GM18861 (cell line): ENCODE data around the gene CDKN1A.

Experiments
- ATAC-seq: cut with Tn5 transposase; IDR thresholded peaks from one replicate; pipeline ENCODE4 v1.9.1; 2021; ENCODE audit not compliant: unreplicated experiment

Gene CDKN1A

DNA sequence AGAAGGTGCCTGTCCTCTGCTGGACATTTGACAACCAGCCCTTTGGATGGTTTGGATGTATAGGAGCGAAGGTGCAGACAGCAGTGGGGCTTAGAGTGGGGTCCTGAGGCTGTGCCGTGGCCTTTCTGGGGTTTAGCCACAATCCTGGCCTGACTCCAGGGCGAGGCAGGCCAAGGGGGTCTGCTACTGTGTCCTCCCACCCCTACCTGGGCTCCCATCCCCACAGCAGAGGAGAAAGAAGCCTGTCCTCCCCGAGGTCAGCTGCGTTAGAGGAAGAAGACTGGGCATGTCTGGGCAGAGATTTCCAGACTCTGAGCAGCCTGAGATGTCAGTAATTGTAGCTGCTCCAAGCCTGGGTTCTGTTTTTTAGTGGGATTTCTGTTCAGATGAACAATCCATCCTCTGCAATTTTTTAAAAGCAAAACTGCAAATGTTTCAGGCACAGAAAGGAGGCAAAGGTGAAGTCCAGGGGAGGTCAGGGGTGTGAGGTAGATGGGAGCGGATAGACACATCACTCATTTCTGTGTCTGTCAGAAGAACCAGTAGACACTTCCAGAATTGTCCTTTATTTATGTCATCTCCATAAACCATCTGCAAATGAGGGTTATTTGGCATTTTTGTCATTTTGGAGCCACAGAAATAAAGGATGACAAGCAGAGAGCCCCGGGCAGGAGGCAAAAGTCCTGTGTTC lies 1.3 kb upstream of the CDKN1A start:
- no peak for ATAC-seq

DNA sequence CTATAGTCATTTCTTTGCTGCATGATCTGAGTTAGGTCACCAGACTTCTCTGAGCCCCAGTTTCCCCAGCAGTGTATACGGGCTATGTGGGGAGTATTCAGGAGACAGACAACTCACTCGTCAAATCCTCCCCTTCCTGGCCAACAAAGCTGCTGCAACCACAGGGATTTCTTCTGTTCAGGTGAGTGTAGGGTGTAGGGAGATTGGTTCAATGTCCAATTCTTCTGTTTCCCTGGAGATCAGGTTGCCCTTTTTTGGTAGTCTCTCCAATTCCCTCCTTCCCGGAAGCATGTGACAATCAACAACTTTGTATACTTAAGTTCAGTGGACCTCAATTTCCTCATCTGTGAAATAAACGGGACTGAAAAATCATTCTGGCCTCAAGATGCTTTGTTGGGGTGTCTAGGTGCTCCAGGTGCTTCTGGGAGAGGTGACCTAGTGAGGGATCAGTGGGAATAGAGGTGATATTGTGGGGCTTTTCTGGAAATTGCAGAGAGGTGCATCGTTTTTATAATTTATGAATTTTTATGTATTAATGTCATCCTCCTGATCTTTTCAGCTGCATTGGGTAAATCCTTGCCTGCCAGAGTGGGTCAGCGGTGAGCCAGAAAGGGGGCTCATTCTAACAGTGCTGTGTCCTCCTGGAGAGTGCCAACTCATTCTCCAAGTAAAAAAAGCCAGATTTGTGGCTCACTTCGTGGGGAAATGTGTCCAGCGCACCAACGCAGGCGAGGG lies 594 bp upstream of the CDKN1A start:
- no peak for ATAC-seq

DNA sequence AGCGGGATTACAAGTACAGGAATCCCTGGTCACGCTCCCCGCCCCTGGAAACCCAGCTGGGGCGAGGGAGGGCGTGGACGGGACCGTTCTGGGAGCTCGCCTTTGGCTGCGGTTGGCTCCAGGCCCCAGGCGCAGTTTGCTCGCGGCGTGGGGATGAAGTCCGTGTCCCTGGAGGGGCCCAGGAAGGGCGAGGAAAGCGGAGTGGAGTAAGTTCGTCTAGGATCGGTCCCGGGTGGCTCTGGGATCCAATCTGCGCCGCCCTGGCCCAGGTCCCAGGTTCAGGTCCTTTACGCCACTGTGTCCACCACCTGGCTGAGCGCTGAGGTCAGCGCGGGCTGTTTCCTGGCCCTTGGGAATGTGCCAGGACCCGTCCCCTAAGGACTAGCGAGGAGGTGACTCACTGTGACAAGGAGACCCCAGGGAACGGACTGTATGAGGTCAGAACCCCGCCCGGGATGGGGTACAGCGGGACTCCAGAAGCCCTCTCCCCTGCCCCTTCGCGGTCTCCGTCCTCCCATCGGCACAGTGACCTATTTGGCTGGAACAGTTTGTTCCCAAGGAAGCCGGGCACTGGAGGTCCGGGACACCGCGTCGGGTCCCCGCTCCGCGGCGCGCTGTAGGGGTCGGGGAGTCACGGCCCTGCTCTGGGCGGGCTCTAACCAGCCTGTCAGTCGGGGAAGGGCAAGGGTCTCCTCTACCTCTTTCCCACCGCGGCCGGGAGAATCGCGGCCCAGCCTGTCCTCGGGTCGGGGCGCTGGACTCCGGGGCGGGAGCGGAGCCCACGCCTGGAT lies 724 bp downstream of the CDKN1A start:
- no peak for ATAC-seq

DNA sequence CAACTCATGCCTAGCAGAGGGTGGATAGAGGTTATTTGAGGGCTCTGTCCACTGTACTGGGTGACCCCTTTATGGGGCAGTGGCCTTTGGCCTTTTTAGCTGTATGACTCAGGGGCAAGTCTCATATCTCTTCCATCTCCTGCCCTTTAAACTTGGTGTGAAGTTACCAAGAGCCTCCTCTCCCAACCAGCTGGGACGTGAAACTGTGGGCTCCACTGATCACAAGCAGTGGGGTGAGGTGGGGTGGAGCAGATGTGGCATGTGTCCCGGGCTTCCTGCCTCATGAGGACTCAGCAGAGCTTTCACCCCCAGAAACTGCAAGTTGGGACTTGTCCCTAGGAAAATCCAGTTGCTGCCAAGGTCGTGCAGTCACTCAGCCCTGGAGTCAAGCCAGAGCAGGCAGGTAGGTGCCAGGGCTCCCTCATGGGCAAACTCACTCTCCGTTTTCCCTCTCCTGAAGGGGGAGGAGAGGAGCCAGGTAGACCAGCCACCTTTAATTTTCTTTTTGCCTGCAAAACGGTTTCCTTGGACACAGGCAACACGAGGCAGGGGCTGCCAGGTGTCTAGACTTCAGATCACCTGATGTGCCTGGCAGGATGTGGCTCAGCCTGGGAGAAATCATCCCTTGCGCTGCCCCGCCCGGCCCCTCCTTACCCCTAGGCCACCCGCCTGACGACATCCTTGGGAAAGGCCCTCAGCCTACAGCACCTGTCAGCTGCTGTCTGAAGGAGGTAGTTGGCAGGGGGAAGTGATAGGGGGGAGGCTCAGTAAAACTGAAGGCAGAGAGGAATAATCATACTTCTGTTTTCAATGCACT lies 4.0 kb downstream of the CDKN1A start:
- no peak for ATAC-seq

DNA sequence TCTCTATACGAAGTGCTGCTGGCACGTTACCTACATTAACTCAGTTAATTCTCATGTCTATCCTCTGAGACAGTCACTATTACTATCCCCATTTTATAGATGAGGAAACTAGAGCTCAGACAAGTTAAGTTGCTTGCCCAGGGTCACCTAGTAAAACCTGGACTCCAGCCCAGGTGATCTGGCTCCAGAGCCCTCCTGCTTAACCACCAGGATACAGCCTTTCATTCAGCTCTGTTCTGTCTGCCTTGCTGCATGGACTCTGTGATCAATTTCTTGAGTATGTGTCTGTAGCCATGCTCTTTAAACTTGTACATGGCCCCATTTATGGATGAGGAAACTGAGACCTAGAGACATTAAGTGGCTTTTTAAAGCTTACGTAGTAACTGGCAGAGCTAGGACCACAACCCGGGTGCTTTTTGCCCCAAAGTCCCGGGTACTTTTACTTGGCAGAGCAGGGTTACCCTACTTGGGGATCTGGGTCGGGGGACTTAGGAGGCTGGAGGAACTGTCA lies 4.7 kb downstream of the CDKN1A start:
- no peak for ATAC-seq

DNA sequence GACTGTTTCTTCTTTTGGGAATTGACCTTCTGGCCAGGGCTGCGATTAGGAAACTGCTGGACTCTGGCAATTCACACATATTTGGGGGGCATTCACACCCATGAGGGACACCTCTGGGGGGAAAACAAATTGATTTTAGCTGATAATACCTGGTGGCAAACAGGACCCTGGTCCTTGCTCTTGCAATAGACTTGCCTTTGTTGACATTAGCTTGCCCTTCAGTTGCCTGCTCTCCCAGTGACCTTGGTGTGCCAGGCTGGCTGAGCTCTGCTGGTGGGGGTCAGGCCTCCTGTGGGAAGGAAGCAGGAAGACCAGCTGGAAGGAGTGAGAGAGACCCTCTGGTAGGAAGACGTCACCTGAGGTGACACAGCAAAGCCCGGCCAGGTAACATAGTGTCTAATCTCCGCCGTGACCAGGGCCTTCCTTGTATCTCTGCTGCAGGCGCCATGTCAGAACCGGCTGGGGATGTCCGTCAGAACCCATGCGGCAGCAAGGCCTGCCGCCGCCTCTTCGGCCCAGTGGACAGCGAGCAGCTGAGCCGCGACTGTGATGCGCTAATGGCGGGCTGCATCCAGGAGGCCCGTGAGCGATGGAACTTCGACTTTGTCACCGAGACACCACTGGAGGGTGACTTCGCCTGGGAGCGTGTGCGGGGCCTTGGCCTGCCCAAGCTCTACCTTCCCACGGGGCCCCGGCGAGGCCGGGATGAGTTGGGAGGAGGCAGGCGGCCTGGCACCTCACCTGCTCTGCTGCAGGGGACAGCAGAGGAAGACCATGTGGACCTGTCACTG lies 5.3 kb downstream of the CDKN1A start:
- ATAC-seq, result no peak

DNA sequence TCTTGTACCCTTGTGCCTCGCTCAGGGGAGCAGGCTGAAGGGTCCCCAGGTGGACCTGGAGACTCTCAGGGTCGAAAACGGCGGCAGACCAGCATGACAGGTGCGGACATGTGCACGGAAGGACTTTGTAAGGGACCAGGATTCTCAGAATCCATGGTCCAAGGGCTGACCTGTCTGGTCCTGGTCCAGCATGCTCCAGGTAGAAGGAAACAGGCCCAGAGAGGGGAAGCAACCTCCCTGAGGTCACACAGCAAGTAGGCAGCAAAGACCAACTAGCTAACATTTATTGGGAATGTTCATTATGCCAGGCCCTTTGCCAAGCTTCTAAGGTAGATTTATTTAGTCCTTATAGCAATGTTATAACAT lies 5.9 kb downstream of the CDKN1A start:
- no peak for ATAC-seq

DNA sequence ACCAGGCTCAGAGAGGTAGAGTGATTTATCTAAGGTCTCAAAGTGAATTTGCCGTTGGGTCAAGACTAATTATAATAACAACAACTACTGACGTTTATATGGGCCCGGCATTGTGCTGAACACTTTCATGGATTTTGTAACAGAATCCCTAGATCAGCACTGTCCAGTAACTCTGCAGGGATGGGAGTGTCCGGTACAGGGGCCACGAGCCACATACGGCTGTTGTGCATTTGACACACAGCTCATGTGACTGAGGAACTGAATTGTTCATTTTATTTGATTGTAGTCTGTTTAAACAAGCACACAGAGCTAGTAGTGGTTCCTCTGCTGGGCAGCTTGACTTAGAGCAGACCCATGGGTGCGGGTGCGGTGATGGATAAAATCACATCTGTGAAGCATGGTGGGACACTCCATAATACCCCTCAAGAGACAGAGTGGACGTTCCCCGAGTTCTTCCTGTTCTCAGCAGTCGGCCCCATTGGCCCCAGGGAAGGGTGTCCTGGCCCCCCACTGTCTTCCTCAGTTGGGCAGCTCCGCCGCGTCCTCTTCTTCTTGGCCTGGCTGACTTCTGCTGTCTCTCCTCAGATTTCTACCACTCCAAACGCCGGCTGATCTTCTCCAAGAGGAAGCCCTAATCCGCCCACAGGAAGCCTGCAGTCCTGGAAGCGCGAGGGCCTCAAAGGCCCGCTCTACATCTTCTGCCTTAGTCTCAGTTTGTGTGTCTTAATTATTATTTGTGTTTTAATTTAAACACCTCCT lies 6.8 kb downstream of the CDKN1A start:
- no peak for ATAC-seq

DNA sequence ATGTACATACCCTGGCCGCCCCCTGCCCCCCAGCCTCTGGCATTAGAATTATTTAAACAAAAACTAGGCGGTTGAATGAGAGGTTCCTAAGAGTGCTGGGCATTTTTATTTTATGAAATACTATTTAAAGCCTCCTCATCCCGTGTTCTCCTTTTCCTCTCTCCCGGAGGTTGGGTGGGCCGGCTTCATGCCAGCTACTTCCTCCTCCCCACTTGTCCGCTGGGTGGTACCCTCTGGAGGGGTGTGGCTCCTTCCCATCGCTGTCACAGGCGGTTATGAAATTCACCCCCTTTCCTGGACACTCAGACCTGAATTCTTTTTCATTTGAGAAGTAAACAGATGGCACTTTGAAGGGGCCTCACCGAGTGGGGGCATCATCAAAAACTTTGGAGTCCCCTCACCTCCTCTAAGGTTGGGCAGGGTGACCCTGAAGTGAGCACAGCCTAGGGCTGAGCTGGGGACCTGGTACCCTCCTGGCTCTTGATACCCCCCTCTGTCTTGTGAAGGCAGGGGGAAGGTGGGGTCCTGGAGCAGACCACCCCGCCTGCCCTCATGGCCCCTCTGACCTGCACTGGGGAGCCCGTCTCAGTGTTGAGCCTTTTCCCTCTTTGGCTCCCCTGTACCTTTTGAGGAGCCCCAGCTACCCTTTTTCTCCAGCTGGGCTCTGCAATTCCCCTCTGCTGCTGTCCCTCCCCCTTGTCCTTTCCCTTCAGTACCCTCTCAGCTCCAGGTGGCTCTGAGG lies 7.6 kb downstream of the CDKN1A start:
- ATAC-seq, result no peak

DNA sequence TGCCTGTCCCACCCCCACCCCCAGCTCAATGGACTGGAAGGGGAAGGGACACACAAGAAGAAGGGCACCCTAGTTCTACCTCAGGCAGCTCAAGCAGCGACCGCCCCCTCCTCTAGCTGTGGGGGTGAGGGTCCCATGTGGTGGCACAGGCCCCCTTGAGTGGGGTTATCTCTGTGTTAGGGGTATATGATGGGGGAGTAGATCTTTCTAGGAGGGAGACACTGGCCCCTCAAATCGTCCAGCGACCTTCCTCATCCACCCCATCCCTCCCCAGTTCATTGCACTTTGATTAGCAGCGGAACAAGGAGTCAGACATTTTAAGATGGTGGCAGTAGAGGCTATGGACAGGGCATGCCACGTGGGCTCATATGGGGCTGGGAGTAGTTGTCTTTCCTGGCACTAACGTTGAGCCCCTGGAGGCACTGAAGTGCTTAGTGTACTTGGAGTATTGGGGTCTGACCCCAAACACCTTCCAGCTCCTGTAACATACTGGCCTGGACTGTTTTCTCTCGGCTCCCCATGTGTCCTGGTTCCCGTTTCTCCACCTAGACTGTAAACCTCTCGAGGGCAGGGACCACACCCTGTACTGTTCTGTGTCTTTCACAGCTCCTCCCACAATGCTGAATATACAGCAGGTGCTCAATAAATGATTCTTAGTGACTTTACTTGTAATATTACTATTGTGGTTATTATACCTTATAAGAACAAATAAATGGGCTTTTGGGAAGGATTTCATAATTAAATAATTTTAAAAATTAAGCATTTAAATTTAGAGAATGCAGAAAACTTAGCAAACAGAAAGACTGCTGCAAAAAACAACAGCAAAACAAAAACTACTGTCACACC lies 8.4 kb downstream of the CDKN1A start:
- ATAC-seq, result no peak

DNA sequence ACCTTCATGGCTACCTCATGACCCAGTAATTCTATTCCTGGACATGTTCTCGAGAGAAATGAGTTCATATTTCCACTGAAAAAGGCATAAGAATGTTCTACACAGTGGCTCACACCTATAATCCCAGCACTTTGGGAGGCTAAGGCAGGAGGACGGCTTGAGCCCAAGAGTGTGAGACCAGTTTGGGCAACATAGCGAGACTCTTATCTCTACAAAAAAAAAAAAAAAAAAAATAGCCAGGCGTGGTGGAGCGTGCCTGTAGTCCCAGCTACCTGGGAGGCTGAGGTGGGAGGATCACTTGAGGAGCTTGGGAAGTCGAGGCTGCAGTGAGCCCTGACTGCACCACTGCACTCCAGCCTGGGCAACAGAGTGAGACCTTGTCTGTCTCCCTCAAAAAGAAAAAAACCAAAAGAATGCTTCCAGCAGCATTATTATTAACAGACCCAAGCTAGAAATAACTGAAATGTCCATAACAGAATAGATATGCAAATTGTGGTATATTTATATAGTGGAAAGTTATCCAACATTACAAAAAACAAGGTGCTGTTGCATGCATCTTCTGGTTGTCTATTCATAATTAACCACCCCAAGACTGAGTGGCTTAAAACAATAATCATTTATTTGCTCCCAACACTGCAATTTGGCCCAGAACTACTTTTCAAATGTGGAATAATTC lies 9.7 kb downstream of the CDKN1A start:
- no peak for ATAC-seq

DNA sequence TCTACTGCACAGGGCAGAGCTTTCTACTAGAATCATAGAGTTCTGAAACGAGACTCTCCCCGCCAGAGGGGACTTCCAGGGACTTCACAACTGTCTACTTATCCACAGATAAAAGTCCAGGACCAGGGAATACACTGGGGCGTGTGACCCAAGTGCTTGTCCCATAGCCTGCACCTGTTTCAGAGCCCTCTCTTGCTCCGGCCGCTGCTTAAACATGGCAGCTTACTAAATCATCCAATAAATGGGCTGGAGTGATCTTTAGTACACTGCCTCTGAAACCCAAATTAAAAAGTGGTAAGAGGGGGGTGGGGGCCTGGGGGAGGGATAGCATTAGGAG lies 10.2 kb downstream of the CDKN1A start:
- ATAC-seq, result no peak

DNA sequence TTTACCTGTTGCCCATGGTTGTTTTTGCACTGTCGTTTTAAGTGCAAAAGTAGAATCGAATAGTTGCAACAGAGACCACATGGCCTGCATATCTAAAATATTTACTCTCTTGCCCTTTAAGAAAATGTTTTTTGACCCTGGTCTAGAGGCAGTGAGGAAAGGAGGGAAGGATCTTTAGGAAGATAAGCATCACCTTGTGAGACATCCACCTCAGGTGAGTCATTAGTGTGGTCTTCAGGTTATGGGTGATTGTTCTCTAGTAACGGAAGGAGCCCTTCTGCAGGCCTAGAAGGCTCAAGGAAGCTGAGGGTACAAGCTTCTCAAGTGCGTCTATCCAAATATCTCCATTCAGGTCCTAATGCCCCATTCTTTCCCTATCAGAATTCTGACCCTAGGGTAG lies 12.5 kb downstream of the CDKN1A start:
- no peak for ATAC-seq

DNA sequence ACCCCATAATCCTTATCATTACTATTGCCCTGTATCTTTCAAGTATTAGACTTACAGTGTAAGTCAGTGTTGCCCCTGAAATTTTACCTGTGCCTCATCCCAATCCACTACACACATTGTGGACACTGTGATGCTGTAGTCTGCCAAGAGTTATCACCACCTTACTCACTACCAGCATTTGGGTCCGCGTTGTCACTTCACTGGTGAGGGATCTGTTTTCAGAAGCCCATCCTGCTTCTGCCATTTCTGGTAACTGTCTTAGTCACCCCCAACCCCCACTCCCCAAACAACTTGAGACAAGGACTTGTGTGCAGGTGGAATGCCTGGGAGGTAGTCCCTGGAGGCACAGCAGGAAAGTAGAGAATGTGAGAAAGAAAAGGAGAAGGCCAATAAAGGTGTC lies 13.1 kb downstream of the CDKN1A start:
- no peak for ATAC-seq

DNA sequence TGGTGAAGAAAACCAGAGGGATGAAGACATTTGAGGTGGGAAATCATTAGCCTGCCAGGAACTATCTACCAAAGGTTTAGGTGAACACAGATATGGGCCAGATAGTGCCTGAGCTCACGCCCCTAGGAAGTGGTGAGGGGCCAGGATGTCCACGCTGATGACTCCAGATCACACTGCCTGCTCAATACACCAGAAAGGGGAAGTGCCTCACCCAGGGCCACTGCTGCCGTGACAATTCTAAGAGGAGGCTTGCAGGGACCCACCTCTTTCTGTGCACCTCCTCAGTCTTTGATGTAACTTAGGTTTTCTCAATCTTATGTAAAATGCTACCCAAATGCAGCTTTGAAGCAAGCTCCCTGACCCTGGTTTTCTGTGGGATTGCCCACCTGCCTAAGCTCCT lies 13.7 kb downstream of the CDKN1A start:
- no peak for ATAC-seq

DNA sequence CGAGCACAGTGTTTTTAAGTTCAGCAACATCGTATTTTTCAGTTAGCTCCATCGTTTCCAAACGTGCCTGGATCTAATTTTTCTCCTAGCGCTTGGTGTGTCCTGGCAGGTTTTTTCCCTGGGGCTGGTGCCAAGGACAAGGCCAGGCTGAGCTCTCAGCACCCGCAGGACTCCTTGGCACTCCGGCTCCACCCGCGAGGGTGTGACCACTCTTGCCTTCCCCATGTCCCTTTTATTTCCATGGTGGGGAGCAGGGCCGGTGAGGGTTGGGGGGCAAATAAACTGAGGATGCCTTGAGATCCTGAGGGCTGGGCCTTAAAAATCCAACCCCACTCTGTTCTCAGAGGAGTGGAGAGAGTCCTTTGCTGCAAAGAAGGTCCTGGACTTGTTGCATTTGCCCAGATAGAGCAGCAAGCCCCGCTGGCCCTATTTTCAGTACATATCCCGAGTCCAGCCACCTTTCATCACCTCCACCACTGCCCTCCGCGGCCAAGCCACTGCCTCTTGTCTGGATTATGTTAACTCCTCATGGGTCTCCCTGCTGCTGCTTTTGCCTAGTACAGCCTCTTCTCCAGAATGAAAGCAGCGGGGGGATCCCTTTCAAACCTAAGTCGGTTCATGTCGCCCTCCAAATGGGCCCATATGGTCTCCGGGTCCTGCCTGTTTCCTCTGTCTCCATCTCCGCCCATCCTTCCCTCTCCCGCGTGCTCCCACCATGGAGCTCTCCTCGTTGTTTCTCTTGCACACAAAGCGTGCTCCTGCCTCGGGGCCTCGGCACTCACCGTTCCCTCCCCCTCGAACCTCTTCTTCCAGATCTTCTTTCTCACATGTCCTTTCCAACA lies 14.6 kb downstream of the CDKN1A start:
- ATAC-seq, result no peak

DNA sequence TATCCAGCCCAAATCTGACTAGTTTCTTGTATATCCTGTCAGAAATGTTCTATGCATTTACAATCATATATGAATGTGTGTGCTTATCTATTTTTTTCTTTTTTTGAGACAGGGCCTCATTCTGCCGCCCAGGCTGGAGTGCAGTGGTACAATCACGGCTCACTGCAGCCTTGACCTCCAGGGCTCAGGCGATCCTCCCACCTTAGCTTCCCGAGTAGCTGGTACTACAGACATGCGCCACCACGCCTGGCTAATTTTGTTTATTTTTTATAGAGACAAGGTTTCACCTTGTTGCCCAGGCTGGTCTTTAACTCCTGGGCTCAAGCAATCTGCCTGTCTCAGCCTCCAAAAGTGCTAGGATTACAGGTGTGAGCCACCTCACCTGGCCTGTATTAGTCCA lies 16.1 kb downstream of the CDKN1A start:
- ATAC-seq, result no peak
